Measurements from ENCODE around the gene SLC17A2. TPM values are rescaled to one million over a fixed set of nuclear protein-coding genes. Genes with fewer than 3 reads are reported as not detected.

SLC17A2 gene
- total RNA-seq, 1 experiment from 2014 or later = not detected

GRCh38 chr6:25880601-25881000 is 49.9 kb downstream of the SLC17A2 start:
- Histone ChIP-seq H3F3A (ENCODE audit: insufficient read depth, low read depth) (peaks cover 8% of the 10 kb centered on the region; the same call in 1 of the 2 replicates), H3K4me3 (no peak overlapping the region), H3K27ac (no peak overlapping the region), H2AFZ (no peak overlapping the region), H4K20me1 (ENCODE audit: insufficient read depth) (no peaks in the 10 kb centered on the region), H3K79me2 (ENCODE audit: low read depth) (no peaks in the 10 kb centered on the region), H3K4me1 (replicated peaks; ENCODE audit: insufficient read depth) (peaks cover 12% of the 10 kb centered on the region), H3K9me3 (ENCODE audit: insufficient read depth, low read depth) (no peaks in the 10 kb centered on the region), H3K27me3 (ENCODE audit: insufficient read depth, low read depth) (no peaks in the 10 kb centered on the region), H3K36me3 (ENCODE audit: low read depth) (no peaks in the 10 kb centered on the region), H3K9me2 (ENCODE audit: insufficient read depth) (no peaks in the 10 kb centered on the region), H3K4me2 (no peak overlapping the region)
- intact Hi-C loops (cut with micrococcal nuclease; ENCODE audit: unreplicated experiment) = loop anchor here (5.0 kb wide), 1 partner anchor 108 kb away; no protein-coding TSS in a partner anchor
- no peak for TF ChIP-seq CTCF (conservative IDR thresholded peaks at IDR 0.05)
- DNase-seq = no peak
- ChIA-PET POLR2A (ENCODE audit: unreplicated experiment) (no interaction called here), CTCF (interaction anchor here (0.6 kb wide), 1 partner anchor 46 kb away, joined by 5 read pairs; no protein-coding TSS in a partner anchor)
- no TSS peak for BruUV-seq (replicated peaks)

GRCh38 chr6:25878721-25879322 is 51.7 kb downstream of the SLC17A2 start:
- BruUV-seq (replicated peaks) = no TSS peak
- no peaks in the 10 kb centered on the region for H3K9me2 ChIP-seq (ENCODE audit: insufficient read depth)
- H4K20me1 ChIP-seq (ENCODE audit: insufficient read depth) = no peaks in the 10 kb centered on the region
- TF ChIP-seq CTCF (conservative IDR thresholded peaks at IDR 0.05) (no peak), EZH2 (IDR thresholded peaks at IDR 0.05; ENCODE audit: low read depth) (no peak)
- DNase-seq = no peak
- POLR2A ChIA-PET (ENCODE audit: unreplicated experiment) = no interaction called here
- intact Hi-C loops (cut with micrococcal nuclease; ENCODE audit: unreplicated experiment) = no loop called here
- H3K4me3 ChIP-seq = no peak overlapping the region
- CTCF ChIA-PET = no interaction called here
- no peaks in the 10 kb centered on the region for H3K79me2 ChIP-seq (ENCODE audit: low read depth)
- no peak overlapping the region for H3K27ac ChIP-seq
- peaks cover 4% of the 10 kb centered on the region; the same call in 1 of the 2 replicates for H3F3A ChIP-seq (ENCODE audit: insufficient read depth, low read depth)
- no peaks in the 10 kb centered on the region for H3K9me3 ChIP-seq (ENCODE audit: insufficient read depth, low read depth)
- H3K36me3 ChIP-seq (ENCODE audit: low read depth) = no peaks in the 10 kb centered on the region
- H3K4me1 ChIP-seq (replicated peaks; ENCODE audit: insufficient read depth) = peaks cover 4% of the 10 kb centered on the region
- H3K27me3 ChIP-seq (ENCODE audit: insufficient read depth, low read depth) = no peaks in the 10 kb centered on the region
- H2AFZ ChIP-seq = no peak overlapping the region
- no peak overlapping the region for H3K4me2 ChIP-seq

GRCh38 chr6:25875926-25876602 is 54.4 kb downstream of the SLC17A2 start:
- no peaks in the 10 kb centered on the region for H3K9me2 ChIP-seq (ENCODE audit: insufficient read depth)
- DNase-seq = no peak
- H3K79me2 ChIP-seq (ENCODE audit: low read depth) = no peaks in the 10 kb centered on the region
- no peaks in the 10 kb centered on the region for H3K9me3 ChIP-seq (ENCODE audit: insufficient read depth, low read depth)
- intact Hi-C loops (cut with micrococcal nuclease; ENCODE audit: unreplicated experiment) = no loop called here
- no peak overlapping the region for H3K4me3 ChIP-seq
- H3K27me3 ChIP-seq (ENCODE audit: insufficient read depth, low read depth) = no peaks in the 10 kb centered on the region
- H2AFZ ChIP-seq = no peak overlapping the region
- H3K27ac ChIP-seq = no peak overlapping the region
- H4K20me1 ChIP-seq (ENCODE audit: insufficient read depth) = no peaks in the 10 kb centered on the region
- CTCF ChIA-PET = interaction anchor here (0.6 kb wide), 1 partner anchor 10 kb away, joined by 3 read pairs; no protein-coding TSS in a partner anchor
- no peaks in the 10 kb centered on the region for H3K4me1 ChIP-seq (replicated peaks; ENCODE audit: insufficient read depth)
- TF ChIP-seq CTCF (conservative IDR thresholded peaks at IDR 0.05) = no peak
- TF ChIP-seq EZH2 (IDR thresholded peaks at IDR 0.05; ENCODE audit: low read depth) = no peak
- H3K36me3 ChIP-seq (ENCODE audit: low read depth) = no peaks in the 10 kb centered on the region
- no TSS peak for BruUV-seq (replicated peaks)
- no peaks in the 10 kb centered on the region for H3F3A ChIP-seq (ENCODE audit: insufficient read depth, low read depth)
- POLR2A ChIA-PET (ENCODE audit: unreplicated experiment) = interaction anchor here (0.5 kb wide), 1 partner anchor 1031 kb away, joined by 3 read pairs; no protein-coding TSS in a partner anchor
- no peak overlapping the region for H3K4me2 ChIP-seq

Measured in PC-9 (cell line).